ENCODE measurements around the gene FOXP1.

Gene FOXP1

GRCh38 chr3:70992562-70993204 lies 590.8 kb downstream of the FOXP1 start:
- no peak overlapping the region for H3K27ac ChIP-seq (ENCODE audit: low read depth, low read length)
- no peak overlapping the region for H3K9ac ChIP-seq (ENCODE audit: low read length in 5 of 5)
- peaks cover 1 to 32% (median 28%) of the 10 kb centered on the region in 5 donors for H3K36me3 ChIP-seq (ENCODE audit: control insufficient read depth in 5 of 5, insufficient read depth in 5 of 5, low read length in 5 of 5)
- peaks cover 0 to 16% (median 6%) of the 10 kb centered on the region in 5 donors for H3K4me1 ChIP-seq (ENCODE audit: control insufficient read depth in 5 of 5, insufficient read depth in 5 of 5, low read length in 5 of 5)
- H3K9me3 ChIP-seq (ENCODE audit: control insufficient read depth in 5 of 5, low read length in 5 of 5): no peaks in the 10 kb centered on the region
- H3K4me3 ChIP-seq (ENCODE audit: low read depth in 1 of 5, low read length in 5 of 5): no peak overlapping the region
- no peaks in the 10 kb centered on the region for H3K27me3 ChIP-seq (ENCODE audit: control insufficient read depth in 5 of 5, insufficient read depth in 4 of 5, low read length in 5 of 5)

GRCh38 chr3:70992131-70992530 lies 591.4 kb downstream of the FOXP1 start:
- Histone ChIP-seq H3K9ac (ENCODE audit: low read length in 5 of 5) (no peak overlapping the region), H3K27ac (ENCODE audit: low read depth, low read length) (no peak overlapping the region), H3K27me3 (ENCODE audit: control insufficient read depth in 5 of 5, insufficient read depth in 4 of 5, low read length in 5 of 5) (no peaks in the 10 kb centered on the region), H3K4me1 (ENCODE audit: control insufficient read depth in 5 of 5, insufficient read depth in 5 of 5, low read length in 5 of 5) (peaks cover 0 to 16% (median 6%) of the 10 kb centered on the region in 5 donors), H3K9me3 (ENCODE audit: control insufficient read depth in 5 of 5, low read length in 5 of 5) (no peaks in the 10 kb centered on the region), H3K4me3 (ENCODE audit: low read depth in 1 of 5, low read length in 5 of 5) (no peak overlapping the region), H3K36me3 (ENCODE audit: control insufficient read depth in 5 of 5, insufficient read depth in 5 of 5, low read length in 5 of 5) (peaks cover 7 to 35% (median 31%) of the 10 kb centered on the region in 5 donors)

GRCh38 chr3:70990723-70991122 lies 592.8 kb downstream of the FOXP1 start:
- no peak overlapping the region for H3K4me3 ChIP-seq (ENCODE audit: low read depth in 1 of 5, low read length in 5 of 5)
- peaks cover 15 to 39% (median 37%) of the 10 kb centered on the region in 5 donors for H3K36me3 ChIP-seq (ENCODE audit: control insufficient read depth in 5 of 5, insufficient read depth in 5 of 5, low read length in 5 of 5)
- no peaks in the 10 kb centered on the region for H3K27me3 ChIP-seq (ENCODE audit: control insufficient read depth in 5 of 5, insufficient read depth in 4 of 5, low read length in 5 of 5)
- no peak overlapping the region for H3K9ac ChIP-seq (ENCODE audit: low read length in 5 of 5)
- H3K27ac ChIP-seq (ENCODE audit: low read depth, low read length): peak overlapping the region; percentile 51
- H3K4me1 ChIP-seq (ENCODE audit: control insufficient read depth in 5 of 5, insufficient read depth in 5 of 5, low read length in 5 of 5): peaks cover 0 to 16% (median 6%) of the 10 kb centered on the region in 5 donors
- H3K9me3 ChIP-seq (ENCODE audit: control insufficient read depth in 5 of 5, low read length in 5 of 5): no peaks in the 10 kb centered on the region

- peaks cover 17 to 43% (median 38%) of the 10 kb centered on the region in 5 donors for H3K36me3 ChIP-seq (ENCODE audit: control insufficient read depth in 5 of 5, insufficient read depth in 5 of 5, low read length in 5 of 5)
- peak overlapping the region; percentile 51 for H3K27ac ChIP-seq (ENCODE audit: low read depth, low read length)
- H3K9ac ChIP-seq (ENCODE audit: low read length in 5 of 5): no peak overlapping the region
- H3K4me3 ChIP-seq (ENCODE audit: low read depth in 1 of 5, low read length in 5 of 5): no peak overlapping the region
- H3K4me1 ChIP-seq (ENCODE audit: control insufficient read depth in 5 of 5, insufficient read depth in 5 of 5, low read length in 5 of 5): peaks cover 0 to 16% (median 6%) of the 10 kb centered on the region in 5 donors
- H3K27me3 ChIP-seq (ENCODE audit: control insufficient read depth in 5 of 5, insufficient read depth in 4 of 5, low read length in 5 of 5): no peaks in the 10 kb centered on the region
- no peaks in the 10 kb centered on the region for H3K9me3 ChIP-seq (ENCODE audit: control insufficient read depth in 5 of 5, low read length in 5 of 5)
Observed at GRCh38 chr3:70990185-70990584, 593.3 kb downstream of the FOXP1 start.

- Histone ChIP-seq H3K4me3 (ENCODE audit: low read depth in 1 of 5, low read length in 5 of 5) (no peak overlapping the region), H3K27ac (ENCODE audit: low read depth, low read length) (peak overlapping the region; percentile 51), H3K9me3 (ENCODE audit: control insufficient read depth in 5 of 5, low read length in 5 of 5) (no peaks in the 10 kb centered on the region), H3K9ac (ENCODE audit: low read length in 5 of 5) (no peak overlapping the region), H3K27me3 (ENCODE audit: control insufficient read depth in 5 of 5, insufficient read depth in 4 of 5, low read length in 5 of 5) (no peaks in the 10 kb centered on the region), H3K36me3 (ENCODE audit: control insufficient read depth in 5 of 5, insufficient read depth in 5 of 5, low read length in 5 of 5) (peaks cover 20 to 49% (median 39%) of the 10 kb centered on the region in 5 donors), H3K4me1 (ENCODE audit: control insufficient read depth in 5 of 5, insufficient read depth in 5 of 5, low read length in 5 of 5) (peaks cover 0 to 18% (median 6%) of the 10 kb centered on the region in 5 donors)
Observed at GRCh38 chr3:70989174-70989573, 594.4 kb downstream of the FOXP1 start.

GRCh38 chr3:70988111-70988510 lies 595.4 kb downstream of the FOXP1 start:
- Histone ChIP-seq H3K27ac (ENCODE audit: low read depth, low read length) (no peak overlapping the region), H3K9me3 (ENCODE audit: control insufficient read depth in 5 of 5, low read length in 5 of 5) (no peaks in the 10 kb centered on the region), H3K27me3 (ENCODE audit: control insufficient read depth in 5 of 5, insufficient read depth in 4 of 5, low read length in 5 of 5) (no peaks in the 10 kb centered on the region), H3K4me3 (ENCODE audit: low read depth in 1 of 5, low read length in 5 of 5) (no peak overlapping the region), H3K4me1 (ENCODE audit: control insufficient read depth in 5 of 5, insufficient read depth in 5 of 5, low read length in 5 of 5) (peaks cover 0 to 28% (median 10%) of the 10 kb centered on the region in 5 donors), H3K9ac (ENCODE audit: low read length in 5 of 5) (no peak overlapping the region), H3K36me3 (ENCODE audit: control insufficient read depth in 5 of 5, insufficient read depth in 5 of 5, low read length in 5 of 5) (peaks cover 20 to 48% (median 34%) of the 10 kb centered on the region in 5 donors)

- peaks cover 17 to 36% (median 29%) of the 10 kb centered on the region in 5 donors for H3K36me3 ChIP-seq (ENCODE audit: control insufficient read depth in 5 of 5, insufficient read depth in 5 of 5, low read length in 5 of 5)
- no peaks in the 10 kb centered on the region for H3K9me3 ChIP-seq (ENCODE audit: control insufficient read depth in 5 of 5, low read length in 5 of 5)
- no peak overlapping the region for H3K27ac ChIP-seq (ENCODE audit: low read depth, low read length)
- no peak overlapping the region for H3K9ac ChIP-seq (ENCODE audit: low read length in 5 of 5)
- H3K4me3 ChIP-seq (ENCODE audit: low read depth in 1 of 5, low read length in 5 of 5): no peak overlapping the region
- H3K4me1 ChIP-seq (ENCODE audit: control insufficient read depth in 5 of 5, insufficient read depth in 5 of 5, low read length in 5 of 5): peaks cover 4 to 50% (median 35%) of the 10 kb centered on the region in 5 donors
- no peaks in the 10 kb centered on the region for H3K27me3 ChIP-seq (ENCODE audit: control insufficient read depth in 5 of 5, insufficient read depth in 4 of 5, low read length in 5 of 5)
Observed at GRCh38 chr3:70985572-70985971, 598.0 kb downstream of the FOXP1 start.

GRCh38 chr3:70984776-70985482 lies 598.6 kb downstream of the FOXP1 start:
- H3K4me1 ChIP-seq (ENCODE audit: control insufficient read depth in 5 of 5, insufficient read depth in 5 of 5, low read length in 5 of 5): peaks cover 4 to 51% (median 37%) of the 10 kb centered on the region in 5 donors
- H3K36me3 ChIP-seq (ENCODE audit: control insufficient read depth in 5 of 5, insufficient read depth in 5 of 5, low read length in 5 of 5): peaks cover 17 to 36% (median 29%) of the 10 kb centered on the region in 5 donors
- no peaks in the 10 kb centered on the region for H3K9me3 ChIP-seq (ENCODE audit: control insufficient read depth in 5 of 5, low read length in 5 of 5)
- H3K27ac ChIP-seq (ENCODE audit: low read depth, low read length): peak overlapping the region; percentile 97
- H3K4me3 ChIP-seq (ENCODE audit: low read depth in 1 of 5, low read length in 5 of 5): no peak overlapping the region
- no peak overlapping the region for H3K9ac ChIP-seq (ENCODE audit: low read length in 5 of 5)
- H3K27me3 ChIP-seq (ENCODE audit: control insufficient read depth in 5 of 5, insufficient read depth in 4 of 5, low read length in 5 of 5): no peaks in the 10 kb centered on the region

- no peaks in the 10 kb centered on the region for H3K9me3 ChIP-seq (ENCODE audit: control insufficient read depth in 5 of 5, low read length in 5 of 5)
- no peaks in the 10 kb centered on the region for H3K27me3 ChIP-seq (ENCODE audit: control insufficient read depth in 5 of 5, insufficient read depth in 4 of 5, low read length in 5 of 5)
- H3K4me1 ChIP-seq (ENCODE audit: control insufficient read depth in 5 of 5, insufficient read depth in 5 of 5, low read length in 5 of 5): peaks cover 4 to 40% (median 32%) of the 10 kb centered on the region in 5 donors
- peak overlapping the region in 3 of 5 donors; percentile 1 to 58 (median 12) for H3K4me3 ChIP-seq (ENCODE audit: low read depth in 1 of 5, low read length in 5 of 5)
- peaks cover 18 to 41% (median 29%) of the 10 kb centered on the region in 5 donors for H3K36me3 ChIP-seq (ENCODE audit: control insufficient read depth in 5 of 5, insufficient read depth in 5 of 5, low read length in 5 of 5)
- peak overlapping the region; percentile 97 for H3K27ac ChIP-seq (ENCODE audit: low read depth, low read length)
- H3K9ac ChIP-seq (ENCODE audit: low read length in 5 of 5): peak overlapping the region; percentile 48 to 80 (median 70)
Observed at GRCh38 chr3:70982700-70983140, 600.8 kb downstream of the FOXP1 start.

- no peaks in the 10 kb centered on the region for H3K9me3 ChIP-seq (ENCODE audit: control insufficient read depth in 5 of 5, low read length in 5 of 5)
- H3K36me3 ChIP-seq (ENCODE audit: control insufficient read depth in 5 of 5, insufficient read depth in 5 of 5, low read length in 5 of 5): peaks cover 18 to 41% (median 29%) of the 10 kb centered on the region in 5 donors
- H3K4me1 ChIP-seq (ENCODE audit: control insufficient read depth in 5 of 5, insufficient read depth in 5 of 5, low read length in 5 of 5): peaks cover 4 to 40% (median 32%) of the 10 kb centered on the region in 5 donors
- H3K9ac ChIP-seq (ENCODE audit: low read length in 5 of 5): peak overlapping the region; percentile 14 to 80 (median 38)
- H3K27ac ChIP-seq (ENCODE audit: low read depth, low read length): peak overlapping the region; percentile 97
- peak overlapping the region in 1 of 5 donors; percentile 1 for H3K4me3 ChIP-seq (ENCODE audit: low read depth in 1 of 5, low read length in 5 of 5)
- no peaks in the 10 kb centered on the region for H3K27me3 ChIP-seq (ENCODE audit: control insufficient read depth in 5 of 5, insufficient read depth in 4 of 5, low read length in 5 of 5)
Observed at GRCh38 chr3:70982284-70982683, 601.2 kb downstream of the FOXP1 start.

All from subcutaneous abdominal adipose tissue (tissue), 5 donors.